H1 (cell line): ENCODE data around the gene RAET1E.

Experiments
- BRCA1 ChIP-seq: IDR thresholded peaks from 2 replicates; pipeline ENCODE4 v1.6.1; 2012; ENCODE audit warnings: low read depth, low read length, improper control_type of control experiment
- CBX8 ChIP-seq: fragments of 300-800, 300-1000 bp; sonication (generic); IDR thresholded peaks from 2 replicates; pipeline ENCODE4 v1.7.1; 2016; ENCODE audit warnings: low read depth, low read length, borderline replicate concordance
- CHD2 ChIP-seq: IDR thresholded peaks from 2 replicates; pipeline ENCODE4 v1.6.1; 2012; ENCODE audit warnings: low read length, improper control_type of control experiment
- EZH2 ChIP-seq: fragments of 200-600 bp; sonication (generic); IDR thresholded peaks from 2 replicates; pipeline ENCODE4 v1.7.1; 2012; ENCODE audit warnings: low read depth, mild to moderate bottlenecking, moderate library complexity, low read length, inconsistent platforms; ENCODE audit not compliant: severe bottlenecking
- JUN ChIP-seq: IDR thresholded peaks from 2 replicates; pipeline ENCODE4 v1.6.1; 2011; ENCODE audit warnings: low read depth, mild to moderate bottlenecking, improper control_type of control experiment, low read length
- POLR2A ChIP-seq, 2 experiments: IDR thresholded peaks; 1 replicate in 1 of 2; 2 replicates in 1 of 2; pipeline ENCODE4 v1.6.1; 2011; ENCODE audit warnings: low read depth in 2 of 2, low read length in 2 of 2, mild to moderate bottlenecking in 2 of 2; ENCODE audit errors: control extremely low read depth in 1 of 2
- RFX5 ChIP-seq: IDR thresholded peaks from 2 replicates; pipeline ENCODE4 v1.6.1; 2011; ENCODE audit warnings: low read depth, low read length, improper control_type of control experiment, borderline replicate concordance
- RXRA ChIP-seq: IDR thresholded peaks from 2 replicates; pipeline ENCODE4 v1.6.1; 2011; ENCODE audit warnings: low read depth, mild to moderate bottlenecking, low read length, moderate library complexity; ENCODE audit not compliant: insufficient read depth
- TF ChIP-seq, protein P1 (sequence below), 3 experiments: IDR thresholded peaks; 1 replicate in 2 of 3; 2 replicates in 1 of 3; pipeline versions ENCODE4 v1.5.1 to v1.6.1; 2011; ENCODE audit warnings: low read length in 3 of 3, mild to moderate bottlenecking in 3 of 3, inconsistent platforms in 2 of 3, low read depth in 1 of 3, moderate library complexity in 1 of 3; ENCODE audit not compliant: insufficient read depth in 1 of 3; ENCODE audit errors: control extremely low read depth in 1 of 3

DNA sequence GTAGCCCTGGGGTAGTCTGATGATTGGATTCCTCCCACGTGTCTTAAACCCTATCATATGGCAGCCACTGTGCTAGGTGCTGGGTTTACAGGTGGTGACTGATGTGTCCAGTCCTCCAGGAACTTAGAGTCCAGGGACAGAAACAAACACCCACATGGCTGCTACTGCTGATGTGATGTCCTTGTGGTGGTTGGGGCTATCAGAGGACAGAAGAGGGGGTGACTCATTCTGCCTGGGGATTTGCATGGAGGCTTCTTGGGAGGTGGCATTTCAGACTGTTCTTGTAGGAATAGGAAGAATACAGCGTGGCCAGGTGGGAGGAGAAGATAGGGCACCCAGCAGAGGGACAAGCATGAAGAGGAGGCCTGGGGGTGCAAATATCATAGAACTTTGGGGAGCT is 15.2 kb upstream of the RAET1E start:
- TF ChIP-seq, protein P1, sequence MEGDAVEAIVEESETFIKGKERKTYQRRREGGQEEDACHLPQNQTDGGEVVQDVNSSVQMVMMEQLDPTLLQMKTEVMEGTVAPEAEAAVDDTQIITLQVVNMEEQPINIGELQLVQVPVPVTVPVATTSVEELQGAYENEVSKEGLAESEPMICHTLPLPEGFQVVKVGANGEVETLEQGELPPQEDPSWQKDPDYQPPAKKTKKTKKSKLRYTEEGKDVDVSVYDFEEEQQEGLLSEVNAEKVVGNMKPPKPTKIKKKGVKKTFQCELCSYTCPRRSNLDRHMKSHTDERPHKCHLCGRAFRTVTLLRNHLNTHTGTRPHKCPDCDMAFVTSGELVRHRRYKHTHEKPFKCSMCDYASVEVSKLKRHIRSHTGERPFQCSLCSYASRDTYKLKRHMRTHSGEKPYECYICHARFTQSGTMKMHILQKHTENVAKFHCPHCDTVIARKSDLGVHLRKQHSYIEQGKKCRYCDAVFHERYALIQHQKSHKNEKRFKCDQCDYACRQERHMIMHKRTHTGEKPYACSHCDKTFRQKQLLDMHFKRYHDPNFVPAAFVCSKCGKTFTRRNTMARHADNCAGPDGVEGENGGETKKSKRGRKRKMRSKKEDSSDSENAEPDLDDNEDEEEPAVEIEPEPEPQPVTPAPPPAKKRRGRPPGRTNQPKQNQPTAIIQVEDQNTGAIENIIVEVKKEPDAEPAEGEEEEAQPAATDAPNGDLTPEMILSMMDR (IDR thresholded peaks at IDR 0.05; ENCODE audit: control extremely low read depth in 1 of 3, insufficient read depth in 1 of 3, low read depth in 1 of 3, low read length in 3 of 3): no peak
- TF ChIP-seq BRCA1 (no peak), RFX5 (no peak), RXRA (no peak), POLR2A (IDR thresholded peaks at IDR 0.05; ENCODE audit: control extremely low read depth in 1 of 2, low read depth in 2 of 2, low read length in 2 of 2) (no peak), JUN (no peak), CHD2 (no peak), EZH2 (no peak), CBX8 (no peak)
